Activated naive CD4-positive, alpha-beta T cell treated with anti-CD3 and anti-CD28 coated beads, Interleukin-2, amount 50 U/mL, for 72 hours (primary cell): ENCODE measurements around the gene TIMM22. TPM values are rescaled to one million over a fixed set of nuclear protein-coding genes. Genes with fewer than 3 reads are reported as not detected.
"Not testable (repeated sequence)": the region's sequence is repeated elsewhere in the genome, so short reads cannot be mapped to it uniquely, and the experiment has no call there.

Experiments used
- ATAC-seq, 2 donors: fragments of 150-1000 bp; cut with Tn5 transposase; 2 replicates each; pipeline ENCODE4 v1.10.0; 2021; ENCODE audit warnings: mild to moderate bottlenecking in 2 of 2, moderate library complexity in 2 of 2
- DNase-seq, 2 donors: peaks; one replicate each; pipeline ENCODE4 v3.0.0; 2021 to 2022; ENCODE audit warnings: low spot score in 2 of 2
- H3K27ac Mint-ChIP-seq, 2 donors: one replicate each; pipeline ENCODE4 v1.8.0; 2022; ENCODE audit warnings: mild to moderate bottlenecking in 2 of 2, mixed read lengths in 2 of 2
- H3K36me3 Mint-ChIP-seq, 2 donors: one replicate each; pipeline ENCODE4 v1.8.0; 2022; ENCODE audit warnings: mixed read lengths in 2 of 2
- H3K9me3 Mint-ChIP-seq, 2 donors: one replicate each; pipeline ENCODE4 v1.8.0; 2022; ENCODE audit warnings: mixed read lengths in 2 of 2
- total RNA-seq, 2 donors: library from RNA; stranded (reverse); gene quantifications; one replicate each; pipeline ENCODE4 v1.2.3, GENCODE V29; 2022

TIMM22 gene
- total RNA-seq, 2 donors from 2014 or later = 2.4 to 10.0 TPM

DNA sequence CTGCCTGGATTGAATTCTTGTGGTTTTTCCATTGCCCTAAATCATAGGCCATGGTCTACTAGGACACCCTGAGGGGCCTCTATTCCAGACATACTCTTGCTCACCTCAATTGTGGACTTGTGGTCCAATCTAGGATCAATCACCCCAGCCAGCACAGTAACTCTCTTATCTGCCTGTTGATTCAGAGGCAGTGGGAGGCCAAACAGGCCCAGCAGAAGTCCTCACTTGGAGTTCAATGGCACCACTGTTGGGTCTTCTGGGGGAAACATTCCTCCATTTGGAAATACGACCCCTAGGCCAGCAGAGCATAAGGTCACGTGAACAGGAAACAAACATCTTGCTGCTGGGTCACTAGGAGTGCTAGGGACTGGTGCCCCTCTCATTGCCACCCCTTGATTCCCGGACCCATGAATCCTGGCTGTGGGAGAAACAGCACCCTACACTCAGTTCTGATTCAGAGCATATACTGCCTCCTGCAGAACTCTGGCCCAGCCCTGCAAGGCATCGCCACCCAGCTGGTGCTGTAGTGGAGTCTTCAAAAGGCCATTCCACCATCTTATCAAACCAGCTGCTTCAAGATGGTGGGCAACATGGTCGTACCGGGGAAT, 10.5 kb upstream of the TIMM22 start:
- Mint-ChIP-seq H3K9me3 (no peaks in the 10 kb centered on the region), H3K36me3 (no peaks in the 10 kb centered on the region), H3K27ac (no peak overlapping the region)
- DNase-seq (no peak), ATAC-seq (no peak)

DNA sequence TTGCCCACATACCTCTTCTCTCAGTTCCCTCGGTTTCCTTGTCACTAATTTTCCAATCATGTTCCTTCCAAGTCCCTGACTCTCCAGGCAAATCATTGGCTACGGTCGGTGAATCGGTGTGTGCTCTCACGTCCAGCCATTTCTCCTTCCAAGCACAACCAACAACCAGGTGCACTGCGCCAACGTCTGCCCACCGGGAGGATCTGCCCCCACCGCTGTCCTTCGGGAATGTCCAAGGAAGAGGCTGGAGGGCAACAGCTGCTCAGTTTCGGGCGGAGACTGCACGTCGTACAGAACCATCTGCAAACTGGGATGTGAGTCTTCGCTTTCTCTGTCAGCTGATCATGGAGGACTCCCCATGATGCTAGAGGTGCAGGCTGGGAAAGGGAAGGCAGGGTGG, 9.0 kb upstream of the TIMM22 start:
- Mint-ChIP-seq H3K36me3 (no peaks in the 10 kb centered on the region), H3K27ac (no peak overlapping the region), H3K9me3 (peaks cover under 1% of the 10 kb centered on the region in 2 donors)
- ATAC-seq = no peak
- no peak for DNase-seq

DNA sequence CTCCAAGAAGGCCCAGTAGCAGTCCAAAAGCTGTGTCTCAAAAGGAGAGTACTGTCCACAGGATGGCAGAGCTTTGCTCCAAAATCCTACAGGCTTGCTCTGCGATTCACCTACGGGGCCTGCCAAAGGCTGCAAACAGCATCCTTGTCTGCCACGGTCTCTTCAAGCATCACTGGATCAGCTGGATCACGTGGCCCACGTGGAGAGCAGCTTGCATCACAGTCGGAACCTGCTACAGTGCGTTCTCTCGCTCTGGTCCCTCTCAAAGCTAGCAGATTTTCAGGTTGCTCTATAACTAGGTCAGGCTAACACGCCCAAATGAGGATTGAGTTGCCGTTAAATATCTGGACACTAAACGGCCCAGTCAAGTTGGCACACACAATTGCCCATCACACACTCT, 8.4 kb upstream of the TIMM22 start:
- Mint-ChIP-seq H3K27ac (no peak overlapping the region), H3K9me3 (peaks cover 6 to 7% of the 10 kb centered on the region in 2 donors), H3K36me3 (no peaks in the 10 kb centered on the region)
- ATAC-seq (no peak), DNase-seq (no peak)

DNA sequence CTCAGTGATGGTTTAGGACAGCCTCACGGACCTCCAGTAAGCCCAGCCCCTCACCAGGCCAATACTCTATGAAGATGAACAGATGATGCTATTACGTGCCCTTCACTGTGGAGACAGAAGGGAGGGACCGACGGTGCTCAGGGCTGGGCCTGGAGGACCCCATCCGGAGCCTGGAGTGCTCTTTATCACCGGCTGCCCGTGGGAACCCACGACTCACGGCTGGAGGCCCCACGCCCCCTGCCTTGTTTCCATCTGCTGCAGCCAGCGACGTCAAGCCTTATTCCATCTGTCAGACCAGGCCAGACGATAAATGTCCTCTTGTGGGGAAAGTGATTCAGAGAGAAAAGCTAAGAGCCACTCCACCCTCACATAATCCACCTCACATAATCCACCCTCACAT, 4.0 kb upstream of the TIMM22 start:
- peaks cover 6 to 17% of the 10 kb centered on the region in 2 donors for H3K36me3 Mint-ChIP-seq
- ATAC-seq = no peak
- H3K27ac Mint-ChIP-seq = no peak overlapping the region

DNA sequence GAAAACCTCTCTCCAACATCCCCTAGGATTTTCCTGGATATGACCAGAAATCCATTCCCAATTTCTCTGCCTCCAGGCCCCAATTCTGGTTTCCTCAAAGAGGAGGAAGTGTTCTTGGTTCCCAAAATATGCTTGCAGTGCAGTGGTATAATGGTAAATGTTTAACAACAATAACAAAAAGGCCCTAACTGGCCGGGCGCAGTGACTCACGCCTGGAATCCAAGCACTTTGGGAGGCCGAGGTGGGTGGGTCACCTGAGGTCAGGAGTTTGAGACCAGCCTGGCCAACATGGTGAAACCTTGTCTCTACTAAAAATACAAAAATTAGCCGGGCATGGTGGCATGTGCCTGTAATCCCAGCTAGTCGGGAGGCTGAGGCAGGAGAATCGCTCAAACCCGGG, 1.6 kb upstream of the TIMM22 start:
- ATAC-seq = not testable (repeated sequence)
- peaks cover 6 to 19% of the 10 kb centered on the region in 2 donors for H3K36me3 Mint-ChIP-seq

More for the DNA sequence above, 4.0 kb upstream of the TIMM22 start:
- DNase-seq = no peak
- peaks cover 17% of the 10 kb centered on the region in 2 donors for H3K9me3 Mint-ChIP-seq

DNA sequence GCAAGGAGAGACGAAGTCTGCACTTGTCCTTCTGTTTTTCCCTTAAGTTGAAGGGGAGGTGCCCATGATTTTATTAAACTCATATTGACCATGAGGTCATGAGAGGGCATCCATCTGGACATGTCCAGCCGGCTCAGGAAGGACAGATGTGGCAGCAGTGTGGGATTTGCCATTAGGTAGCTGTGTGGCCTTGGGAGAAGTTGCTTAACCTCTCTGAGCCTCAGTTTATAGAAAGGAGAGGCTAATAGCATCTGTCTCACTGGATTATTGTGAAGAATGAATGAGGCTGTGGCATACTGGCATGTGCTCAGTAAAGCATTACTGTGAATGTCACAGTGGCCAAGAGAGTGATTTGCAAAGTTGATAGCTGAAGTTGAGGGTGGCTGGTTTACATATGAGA, 1.2 kb downstream of the TIMM22 start:
- no peak for ATAC-seq

More for the DNA sequence above, 1.6 kb upstream of the TIMM22 start:
- H3K27ac Mint-ChIP-seq, DNase-seq: not testable (repeated sequence)
- peaks cover 17% of the 10 kb centered on the region in 2 donors for H3K9me3 Mint-ChIP-seq

DNA sequence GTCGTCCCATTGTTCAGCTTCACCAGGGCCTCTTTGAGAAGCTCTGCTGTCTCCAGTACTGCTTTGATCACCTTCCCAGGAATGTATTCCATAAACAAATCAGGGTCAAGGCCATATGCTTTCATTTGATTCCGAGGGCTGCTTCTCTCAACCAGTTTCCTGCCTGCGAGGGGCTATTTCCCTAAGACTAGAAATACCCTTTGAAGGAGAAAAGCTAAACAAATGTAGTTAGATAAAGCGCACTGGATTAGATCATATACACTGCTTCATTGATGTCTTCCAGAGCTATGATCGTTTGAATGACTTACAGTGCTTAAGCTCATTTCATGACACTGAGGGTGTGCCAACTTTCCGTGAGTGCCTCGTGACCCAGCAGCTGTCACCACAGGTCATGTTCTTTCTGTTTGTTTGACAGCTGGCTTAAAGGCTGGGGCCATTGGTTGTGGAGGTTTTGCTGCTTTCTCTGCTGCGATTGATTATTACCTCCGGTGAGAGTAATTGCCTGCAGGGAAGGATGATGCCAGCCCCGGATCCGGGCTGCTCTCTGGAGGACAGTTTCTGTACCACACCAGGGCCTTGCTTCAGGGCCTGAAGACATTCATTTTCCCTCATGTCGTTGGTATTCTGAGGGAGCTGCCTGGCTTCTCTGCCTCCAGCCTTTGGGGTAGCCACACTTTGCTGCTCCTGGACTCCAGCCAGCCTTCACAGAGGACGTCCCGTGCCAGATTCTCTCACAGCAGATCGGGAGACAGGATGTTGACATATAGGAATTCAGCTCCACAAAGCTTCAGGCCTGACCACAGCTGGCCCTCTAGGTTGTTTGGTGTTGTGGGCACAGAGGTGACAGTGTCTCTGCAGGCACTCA, 3.9 kb downstream of the TIMM22 start:
- Mint-ChIP-seq H3K9me3 (no peaks in the 10 kb centered on the region), H3K27ac (peak overlapping the region in 1 of 2 donors; percentile 84), H3K36me3 (peaks cover 10 to 17% of the 10 kb centered on the region in 2 donors)
- DNase-seq (no peak), ATAC-seq (no peak)

More for the DNA sequence above, 1.2 kb downstream of the TIMM22 start:
- Mint-ChIP-seq H3K36me3 (peaks cover 10 to 29% of the 10 kb centered on the region in 2 donors), H3K9me3 (peaks cover 15% of the 10 kb centered on the region in 2 donors), H3K27ac (peak overlapping the region; percentile 96 to 97)
- no peak for DNase-seq

DNA sequence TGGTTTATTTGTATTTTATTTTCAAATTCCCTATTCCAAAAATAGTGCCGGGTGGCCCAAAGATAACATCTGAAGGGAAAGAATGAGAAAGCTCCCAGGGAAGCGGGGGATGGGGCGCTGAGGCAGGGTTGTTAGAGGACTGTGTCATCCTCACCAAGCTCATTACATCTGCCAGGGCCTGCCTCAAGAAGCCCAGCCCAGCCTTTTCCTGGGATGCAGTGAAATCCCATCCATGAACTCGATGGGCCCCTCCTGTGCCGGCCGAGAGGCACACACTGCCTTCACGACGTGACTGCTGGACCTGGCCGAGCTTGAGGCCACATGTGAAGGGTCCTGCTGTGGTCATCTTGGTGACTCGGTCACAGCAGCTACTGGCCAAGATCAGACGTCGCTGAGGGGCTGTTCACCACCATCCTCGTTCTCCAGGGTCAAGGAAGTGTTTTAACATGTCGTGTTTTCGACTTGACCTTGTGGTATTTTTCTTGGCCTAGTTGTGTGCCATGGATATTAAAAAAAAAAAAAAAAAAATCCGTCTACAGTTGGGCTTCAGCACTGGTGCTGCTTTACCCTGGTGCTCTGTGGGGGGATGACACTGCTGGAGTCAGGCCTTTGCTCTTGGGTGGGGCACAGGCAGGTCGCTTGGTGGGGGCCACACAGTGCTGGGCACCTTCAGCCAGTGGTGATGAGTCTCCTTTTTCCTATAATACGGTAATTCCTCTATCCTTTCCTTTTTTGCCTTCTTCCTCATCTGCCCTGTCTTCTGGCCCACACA, 4.9 kb downstream of the TIMM22 start:
- Mint-ChIP-seq H3K27ac (peak overlapping the region; percentile 77 to 79), H3K9me3 (no peaks in the 10 kb centered on the region), H3K36me3 (peaks cover 8 to 17% of the 10 kb centered on the region in 2 donors)
- ATAC-seq (no peak), DNase-seq (no peak)

DNA sequence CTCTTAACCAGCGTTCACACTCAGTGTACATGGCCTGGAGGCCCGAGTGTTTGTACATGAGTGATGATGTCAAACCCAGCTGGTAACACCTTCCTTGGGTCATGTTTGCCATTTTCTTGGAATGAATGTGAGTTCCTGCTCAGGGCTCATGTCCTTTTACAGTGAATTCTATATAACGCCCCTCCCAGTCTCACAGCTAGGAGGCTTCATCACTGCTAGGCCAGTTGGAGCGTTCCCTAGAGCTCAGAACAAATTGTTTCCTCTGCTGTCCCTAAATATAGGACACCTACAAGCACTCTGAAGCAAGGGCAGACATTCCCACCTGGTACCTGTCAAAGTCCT, 5.5 kb downstream of the TIMM22 start:
- peaks cover 4 to 12% of the 10 kb centered on the region in 2 donors for H3K36me3 Mint-ChIP-seq
- no peaks in the 10 kb centered on the region for H3K9me3 Mint-ChIP-seq

DNA sequence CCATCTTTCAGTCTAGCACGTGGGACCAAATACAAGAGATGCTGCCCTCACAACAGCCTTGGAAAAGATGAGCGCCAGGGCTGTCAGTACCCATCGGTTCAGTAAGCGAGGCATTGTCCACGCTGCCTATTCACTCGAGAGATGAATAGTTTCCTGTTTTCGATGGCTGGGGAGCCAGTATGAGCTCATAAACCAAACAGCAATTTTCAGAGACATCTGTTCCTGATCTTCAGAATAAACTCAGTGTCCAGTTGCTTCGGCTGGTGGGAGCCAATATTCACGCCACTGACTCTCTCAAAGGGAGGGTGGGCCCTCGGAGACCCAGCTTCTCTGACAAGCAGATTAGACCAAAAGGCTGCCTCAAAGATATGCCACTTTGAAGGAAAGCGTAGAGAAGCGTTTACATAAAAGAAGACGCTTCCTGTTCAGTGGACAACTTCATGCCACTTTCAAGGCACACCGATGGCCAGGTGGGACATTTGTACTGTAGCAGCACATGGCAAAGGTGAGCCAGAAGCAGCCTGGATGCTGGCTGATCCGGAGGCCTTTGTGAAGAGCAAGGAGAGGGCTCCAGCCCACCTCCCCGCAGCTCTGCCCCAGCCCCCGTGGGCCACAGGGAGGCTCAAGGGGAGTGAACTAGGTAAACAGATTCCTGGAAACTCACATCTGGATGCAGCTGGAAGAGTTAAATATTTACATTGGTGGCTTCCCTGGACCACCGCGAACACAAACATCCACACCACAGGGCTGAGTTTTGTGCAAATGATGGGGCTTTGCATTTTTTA, 6.0 kb downstream of the TIMM22 start:
- H3K9me3 Mint-ChIP-seq = no peaks in the 10 kb centered on the region
- ATAC-seq (no peak), DNase-seq (no peak)
- H3K36me3 Mint-ChIP-seq = peaks cover 4 to 12% of the 10 kb centered on the region in 2 donors
- H3K27ac Mint-ChIP-seq = peak overlapping the region; percentile 77 to 79

More for the DNA sequence above, 5.5 kb downstream of the TIMM22 start:
- H3K27ac Mint-ChIP-seq = peak overlapping the region; percentile 77 to 79
- ATAC-seq = no peak
- DNase-seq = no peak

DNA sequence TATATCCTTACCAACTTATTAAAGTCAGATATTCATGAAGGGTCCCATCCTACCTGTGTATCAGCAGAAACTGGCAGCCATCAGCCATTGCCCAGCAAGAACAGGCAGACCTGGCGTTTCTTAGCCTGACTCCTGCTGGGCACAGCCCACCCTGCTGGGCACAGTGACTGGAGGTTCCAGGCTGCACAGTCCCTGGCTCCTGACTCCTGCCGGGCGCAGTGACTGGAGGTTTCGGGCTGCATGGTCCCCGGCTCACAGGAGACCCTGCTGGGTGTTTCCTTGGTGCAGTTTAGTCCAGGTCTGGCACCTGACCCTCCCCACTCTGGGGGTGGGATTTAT, 6.7 kb downstream of the TIMM22 start:
- no peaks in the 10 kb centered on the region for H3K9me3 Mint-ChIP-seq
- H3K27ac Mint-ChIP-seq = peak overlapping the region in 1 of 2 donors; percentile 77
- DNase-seq (no peak), ATAC-seq (no peak)
- peaks cover 4 to 12% of the 10 kb centered on the region in 2 donors for H3K36me3 Mint-ChIP-seq

DNA sequence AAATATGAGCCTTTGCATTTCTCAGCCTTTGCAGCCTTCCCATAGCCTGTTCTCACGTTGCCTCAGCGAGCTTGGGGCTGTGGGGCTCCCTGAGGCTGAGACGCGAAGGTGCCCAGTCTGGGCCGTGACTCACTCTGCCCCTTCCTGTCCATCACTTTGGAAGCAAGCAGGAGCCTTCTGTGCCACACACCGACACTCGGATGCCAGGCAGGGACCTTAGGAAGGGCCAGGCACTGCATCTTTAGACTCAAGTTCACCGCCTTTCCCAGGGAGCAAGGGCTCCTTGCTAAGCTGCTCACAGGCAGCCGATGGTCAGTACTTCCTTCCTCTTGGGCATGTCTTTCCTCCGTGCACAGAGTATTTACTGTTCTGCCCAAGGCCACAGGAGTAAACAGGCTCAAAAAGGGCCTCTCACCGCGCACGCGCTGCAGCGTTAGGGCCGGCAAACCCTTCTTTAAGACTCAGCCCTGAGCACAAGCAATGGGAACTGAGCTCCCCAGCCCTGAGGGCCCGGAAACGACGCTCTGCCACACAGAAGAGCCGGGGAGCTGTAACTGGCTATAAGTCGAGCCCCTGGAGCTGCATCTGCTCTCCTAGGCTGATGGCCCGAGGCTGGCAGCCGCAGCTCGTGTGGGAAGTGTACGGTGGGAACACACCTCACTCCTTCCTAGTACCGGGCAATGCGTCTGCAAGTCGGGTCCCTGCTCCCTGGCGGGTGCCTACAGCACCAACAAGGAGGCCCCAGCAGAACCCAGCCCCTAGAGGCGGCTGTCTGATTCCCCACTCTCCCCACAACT, 7.2 kb downstream of the TIMM22 start:
- no peak for ATAC-seq

DNA sequence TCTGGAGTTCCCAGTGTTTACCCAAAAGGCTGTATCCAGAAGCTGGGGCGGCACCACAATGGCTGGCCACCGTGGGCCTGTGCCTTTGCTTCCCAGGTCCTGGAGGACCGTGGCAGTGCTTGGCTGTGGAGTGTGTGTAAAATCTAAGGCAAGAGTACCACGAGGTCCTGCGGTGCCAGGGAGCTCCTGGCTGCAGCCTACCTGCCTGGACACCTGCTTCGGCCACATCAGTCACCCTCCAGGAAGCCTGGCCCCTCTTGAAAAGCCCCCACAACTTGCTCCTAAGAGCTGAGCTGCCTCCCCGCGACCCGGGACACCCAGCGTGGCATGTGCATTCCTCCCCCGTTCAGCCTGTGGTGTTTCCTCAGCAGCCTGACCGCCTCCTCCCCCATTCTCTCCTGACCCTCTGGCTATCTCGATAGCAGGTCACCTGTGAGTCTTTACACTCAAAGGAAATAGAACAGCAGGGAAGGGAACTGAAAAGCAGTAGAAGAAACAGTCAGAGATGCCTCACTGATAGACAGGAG, 7.9 kb downstream of the TIMM22 start:
- Mint-ChIP-seq H3K36me3 (peaks cover 4 to 12% of the 10 kb centered on the region in 2 donors), H3K9me3 (no peaks in the 10 kb centered on the region), H3K27ac (peak overlapping the region; percentile 41 to 58)
- ATAC-seq (no peak), DNase-seq (no peak)

More for the DNA sequence above, 7.2 kb downstream of the TIMM22 start:
- H3K9me3 Mint-ChIP-seq = no peaks in the 10 kb centered on the region
- H3K27ac Mint-ChIP-seq = no peak overlapping the region
- no peak for DNase-seq
- peaks cover 4 to 12% of the 10 kb centered on the region in 2 donors for H3K36me3 Mint-ChIP-seq

DNA sequence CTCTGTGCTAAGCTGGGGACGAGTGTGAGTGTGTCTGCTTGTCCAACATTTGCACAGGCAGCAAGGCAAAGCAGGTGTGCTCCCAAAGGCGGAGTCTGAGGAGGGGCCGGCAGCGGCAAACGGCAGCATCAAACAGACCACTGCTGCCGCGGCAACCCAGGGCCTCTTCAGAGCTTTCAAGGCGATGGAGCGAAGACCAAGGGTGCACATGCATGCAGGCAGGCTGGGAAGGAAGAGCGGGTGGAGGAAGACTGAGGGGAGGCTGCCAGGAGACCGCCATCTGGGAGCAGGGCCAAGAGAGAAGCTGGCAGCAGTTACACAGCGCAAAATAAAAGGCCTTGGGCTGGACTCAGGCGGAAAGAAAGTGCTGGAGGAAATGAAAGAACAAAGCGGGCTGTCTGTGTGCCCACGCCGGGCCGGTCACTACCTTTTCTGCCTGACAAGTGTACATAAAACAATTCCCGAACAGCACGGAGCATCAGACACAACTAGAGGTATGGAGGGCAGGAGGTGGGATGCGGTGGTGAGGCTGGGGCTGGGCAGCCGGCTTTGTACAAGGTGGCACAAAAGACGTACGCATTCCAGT, 8.5 kb downstream of the TIMM22 start:
- DNase-seq = no peak
- ATAC-seq = no peak
- peaks cover 4 to 9% of the 10 kb centered on the region in 2 donors for H3K36me3 Mint-ChIP-seq
- H3K9me3 Mint-ChIP-seq = no peaks in the 10 kb centered on the region
- H3K27ac Mint-ChIP-seq = peak overlapping the region; percentile 41 to 58

DNA sequence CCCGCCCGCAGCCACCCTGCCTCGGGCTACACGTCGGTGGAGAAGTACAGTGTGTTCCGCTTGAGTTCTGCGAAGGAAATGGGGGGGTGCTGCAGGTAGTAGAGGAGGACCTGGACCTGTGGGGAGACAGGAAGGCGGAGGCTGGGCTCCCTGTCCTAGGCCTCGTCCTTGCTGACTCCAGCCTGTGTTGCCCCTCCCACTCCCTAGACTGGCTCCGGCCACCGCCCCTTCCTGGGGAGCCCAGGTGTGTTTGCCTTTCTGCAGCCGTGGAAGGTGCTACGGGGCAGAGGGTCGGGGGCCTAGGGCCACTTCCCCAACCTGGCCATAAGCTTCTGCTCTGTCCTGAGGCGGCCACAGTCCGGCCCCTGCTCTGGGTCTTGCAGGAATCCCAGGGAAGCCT, 9.1 kb downstream of the TIMM22 start:
- H3K27ac Mint-ChIP-seq = no peak overlapping the region
- H3K9me3 Mint-ChIP-seq = no peaks in the 10 kb centered on the region
- ATAC-seq (peak in 1 of 2 donors; percentile 35), DNase-seq (no peak)
- H3K36me3 Mint-ChIP-seq = peaks cover 4 to 8% of the 10 kb centered on the region in 2 donors
